GM19239 (cell line): ENCODE data around the gene NT5C.
"Not testable (repeated sequence)": the region's sequence is repeated elsewhere in the genome, so short reads cannot be mapped to it uniquely, and the experiment has no call there.

ENCODE experiments used
- DNase-seq: peaks from one replicate; pipeline ENCODE4 v3.0.0; 2011; ENCODE audit warnings: low spot score; ENCODE audit not compliant: insufficient read length
- FAIRE-seq: peaks from 2 replicates; lab custom pipeline; 2011; peaks lifted over from hg19 to GRCh38; lab: Jason Lieb, UNC

The NT5C gene

DNA sequence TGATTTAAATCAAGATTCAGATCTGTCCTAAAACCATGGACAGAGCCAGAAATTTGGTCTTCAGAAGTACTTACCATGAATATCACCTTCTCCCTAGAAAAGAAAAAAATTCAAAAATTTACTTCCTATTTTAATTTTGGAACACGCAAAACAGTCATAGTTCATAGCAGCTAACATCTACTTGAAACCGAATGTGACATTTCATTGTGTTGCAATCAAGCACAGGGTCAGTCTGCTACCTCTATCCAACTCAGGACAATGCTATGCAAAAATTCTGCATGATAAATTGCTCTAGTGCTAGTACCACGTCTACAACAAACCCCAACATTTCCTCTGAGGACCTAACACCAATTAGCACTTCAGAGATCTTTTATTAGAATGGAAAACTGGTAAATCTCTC lies 15.1 kb upstream of the NT5C start:
- FAIRE-seq: no peak
- no peak for DNase-seq

DNA sequence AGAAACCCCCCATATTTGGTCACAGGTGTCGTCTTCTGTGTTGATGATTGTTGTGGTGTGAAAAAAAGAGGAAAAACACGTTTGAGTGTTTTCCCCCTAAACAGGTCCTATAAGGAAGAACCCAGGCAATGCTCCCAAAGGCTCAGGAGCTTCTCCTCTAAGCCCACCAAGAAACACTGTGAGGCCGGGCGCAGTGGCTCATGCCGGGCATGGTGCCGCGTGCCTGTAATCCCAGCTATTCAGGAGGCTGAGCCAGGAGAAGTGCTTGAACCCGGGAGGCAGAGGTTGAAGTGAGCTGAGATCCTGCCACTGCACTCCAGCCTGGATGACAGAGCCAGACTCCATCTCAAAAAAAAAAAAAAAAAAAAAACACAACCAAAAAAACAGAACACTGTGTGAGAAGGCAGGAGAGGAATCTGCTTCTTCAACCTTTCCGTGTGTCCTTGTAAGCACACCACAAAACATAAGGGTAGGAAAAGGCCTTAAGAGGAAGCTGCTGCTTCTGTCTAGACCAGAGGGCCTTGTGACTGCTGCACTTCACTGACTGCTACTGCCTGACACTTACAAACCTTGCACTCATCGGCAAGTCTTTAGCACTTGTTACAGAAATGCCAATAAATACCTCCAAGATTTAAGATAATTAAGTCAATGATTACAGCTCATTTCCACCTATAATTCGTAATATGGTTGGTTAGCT lies 13.4 kb upstream of the NT5C start:
- DNase-seq: no peak
- no peak for FAIRE-seq

DNA sequence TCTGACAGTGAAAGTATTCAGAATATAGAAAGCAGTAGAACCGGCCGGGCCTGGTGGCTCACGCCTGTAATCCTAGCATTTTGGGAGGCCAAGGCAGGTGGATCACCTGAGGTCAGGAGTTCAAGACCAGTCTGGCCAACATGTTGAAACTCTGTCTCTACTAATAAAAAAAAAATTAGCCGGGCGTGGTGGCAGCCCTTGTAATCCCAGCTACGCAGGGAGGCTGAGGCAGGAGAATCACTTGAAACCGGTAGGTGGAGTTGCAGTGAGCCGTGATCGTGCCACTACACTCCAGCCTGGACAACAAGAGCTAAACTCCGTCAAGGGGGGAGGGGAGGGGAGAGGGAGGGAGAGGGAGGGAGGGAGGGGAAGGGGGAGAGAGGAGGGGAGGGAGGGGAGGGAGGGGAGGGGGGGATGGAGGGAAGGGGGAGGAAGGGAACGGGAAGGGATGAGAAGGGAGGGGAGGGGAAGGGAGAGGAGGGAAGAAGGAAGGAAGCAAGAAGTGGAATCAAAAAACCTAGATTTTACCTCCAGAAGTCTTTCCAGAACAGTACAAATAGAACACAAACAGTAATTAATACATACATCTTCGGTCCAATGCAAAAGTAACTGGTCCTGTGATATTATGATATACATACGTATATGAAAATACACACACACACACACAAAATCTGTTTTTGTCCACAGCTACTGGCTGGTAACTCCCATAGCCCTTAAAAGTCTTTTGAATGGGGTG lies 10.9 kb upstream of the NT5C start:
- no peak for DNase-seq
- no peak for FAIRE-seq

DNA sequence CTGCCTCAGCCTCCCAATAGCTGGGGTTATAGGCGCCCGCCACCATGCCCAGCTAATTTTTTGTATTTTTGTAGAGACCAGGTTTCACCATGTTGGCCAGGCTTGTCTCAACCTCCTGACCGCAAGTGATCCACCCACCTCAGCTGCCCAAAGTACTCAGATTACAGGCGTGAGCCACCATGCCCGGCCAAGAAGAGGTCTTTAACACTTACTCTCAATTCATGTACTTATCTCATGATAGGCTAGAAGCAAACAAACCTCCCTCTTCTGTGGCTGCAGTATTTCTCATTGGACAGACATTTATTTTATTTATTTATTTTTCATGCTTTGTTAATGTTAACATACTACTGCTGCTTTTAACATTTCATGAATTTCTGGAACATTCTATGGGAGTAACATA lies 7.0 kb upstream of the NT5C start:
- DNase-seq: no peak
- FAIRE-seq: no peak

DNA sequence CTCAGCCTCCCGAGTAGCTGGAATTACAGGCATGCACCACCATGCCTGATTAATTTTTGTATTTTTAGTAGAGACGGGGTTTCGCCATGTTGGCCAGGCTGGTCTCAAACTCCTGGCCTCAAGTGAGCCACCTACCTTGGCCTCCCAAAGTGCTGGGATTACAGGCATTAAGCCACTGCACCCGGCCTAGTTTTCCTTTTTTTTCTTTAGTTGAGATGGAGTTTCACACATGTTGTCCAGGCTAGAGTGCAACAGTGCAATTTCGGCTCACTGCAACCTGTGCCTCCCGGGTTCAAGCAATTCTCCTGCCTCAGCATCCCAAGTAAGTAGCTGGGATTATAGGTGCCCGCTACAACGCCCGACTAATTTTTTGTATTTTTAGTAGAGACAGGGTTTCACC lies 6.2 kb upstream of the NT5C start:
- FAIRE-seq, DNase-seq: not testable (repeated sequence)

DNA sequence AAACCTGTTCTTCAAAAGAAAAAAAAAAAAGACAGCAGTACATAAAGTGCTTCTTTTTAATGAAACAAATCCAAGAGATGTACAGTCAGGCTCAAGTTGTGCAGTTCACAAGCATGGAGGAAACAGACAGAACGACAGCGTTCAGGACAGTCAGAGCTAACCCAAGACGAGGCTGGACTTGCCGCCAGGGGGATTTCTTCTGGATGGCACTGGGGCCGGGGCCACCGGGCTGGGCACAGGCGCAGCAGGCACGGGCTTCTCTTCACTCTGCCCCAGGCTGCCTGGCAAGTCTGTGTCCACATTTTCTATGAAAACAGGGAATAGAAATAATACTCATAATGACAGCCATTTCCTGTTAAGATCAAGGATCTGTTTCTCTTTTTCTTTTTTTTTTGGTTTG lies 4.4 kb upstream of the NT5C start:
- no peak for DNase-seq
- FAIRE-seq: no peak

DNA sequence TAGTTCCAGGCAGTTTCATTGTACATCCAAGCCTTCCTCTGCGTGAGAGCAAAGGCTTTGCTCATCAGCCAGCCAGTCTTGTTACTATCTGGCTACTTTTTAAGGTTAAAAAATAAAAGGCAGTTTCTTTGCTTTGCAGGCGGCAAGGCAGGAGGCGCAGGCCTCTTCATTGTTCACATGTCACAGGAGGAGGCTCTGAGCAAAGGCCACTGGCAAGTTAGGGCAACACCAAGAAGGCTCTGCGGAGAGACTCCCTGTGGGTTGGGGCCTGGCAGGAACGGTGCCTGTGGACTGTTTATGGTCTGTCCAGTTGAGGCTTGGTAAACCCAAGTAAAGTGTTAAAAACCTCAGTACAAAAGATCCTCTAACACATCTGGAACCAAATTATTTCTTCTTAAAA lies 3.9 kb upstream of the NT5C start:
- FAIRE-seq: no peak
- no peak for DNase-seq

DNA sequence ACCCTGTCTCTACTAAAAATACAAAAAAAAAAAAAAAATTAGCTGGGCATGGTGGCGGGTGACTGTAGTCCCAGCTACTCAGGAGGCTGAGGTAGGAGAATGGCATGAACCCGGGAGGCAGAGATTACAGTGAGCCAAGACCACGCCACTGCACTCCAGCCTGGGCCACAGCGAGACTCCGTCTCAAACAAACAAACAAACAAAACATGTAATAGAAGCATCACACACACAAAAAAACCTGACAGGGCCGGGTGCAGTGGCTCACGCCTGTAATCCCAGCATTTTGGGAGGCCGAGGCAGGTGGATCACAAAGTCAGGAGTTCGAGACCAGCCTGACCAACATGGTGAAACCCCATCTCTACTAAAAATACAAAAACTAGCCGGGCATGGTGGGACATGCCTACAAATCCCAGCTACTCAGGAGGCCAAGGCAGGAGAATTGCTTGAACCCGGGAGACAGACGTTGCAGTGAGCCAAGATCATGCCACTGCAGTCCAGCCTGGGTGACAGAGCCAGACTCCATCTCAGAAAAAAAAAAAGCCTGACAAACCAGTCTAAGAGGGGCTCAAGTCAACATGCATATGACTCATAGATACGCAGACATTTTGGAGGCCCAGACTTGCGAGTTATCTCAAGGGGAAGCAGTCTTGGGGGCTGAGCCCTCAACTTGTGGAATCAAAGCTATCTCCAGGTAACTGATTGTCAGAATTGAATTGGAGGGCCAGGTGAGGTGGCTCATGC lies 2.2 kb upstream of the NT5C start:
- not testable (repeated sequence) for FAIRE-seq, DNase-seq

DNA sequence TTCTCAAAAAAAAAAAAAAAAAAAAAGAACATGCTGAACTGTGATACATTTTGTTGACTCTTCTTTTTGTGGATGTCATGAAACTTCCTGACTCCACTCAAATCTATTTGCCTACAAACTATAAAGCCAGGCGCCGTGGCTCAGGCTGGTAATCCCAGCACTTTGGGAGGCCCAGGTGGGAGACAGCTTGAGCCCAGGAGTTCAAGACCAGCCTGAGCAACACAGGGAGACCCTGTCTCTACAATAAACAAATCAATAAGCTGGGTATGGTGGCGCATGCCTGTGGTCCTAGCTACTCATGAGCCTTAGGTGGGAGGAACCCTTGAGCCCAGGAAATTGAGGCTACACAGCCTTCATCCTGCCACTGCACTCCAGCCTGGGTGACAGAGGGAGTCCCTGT lies 1.5 kb upstream of the NT5C start:
- DNase-seq (no peak), FAIRE-seq (no peak)

DNA sequence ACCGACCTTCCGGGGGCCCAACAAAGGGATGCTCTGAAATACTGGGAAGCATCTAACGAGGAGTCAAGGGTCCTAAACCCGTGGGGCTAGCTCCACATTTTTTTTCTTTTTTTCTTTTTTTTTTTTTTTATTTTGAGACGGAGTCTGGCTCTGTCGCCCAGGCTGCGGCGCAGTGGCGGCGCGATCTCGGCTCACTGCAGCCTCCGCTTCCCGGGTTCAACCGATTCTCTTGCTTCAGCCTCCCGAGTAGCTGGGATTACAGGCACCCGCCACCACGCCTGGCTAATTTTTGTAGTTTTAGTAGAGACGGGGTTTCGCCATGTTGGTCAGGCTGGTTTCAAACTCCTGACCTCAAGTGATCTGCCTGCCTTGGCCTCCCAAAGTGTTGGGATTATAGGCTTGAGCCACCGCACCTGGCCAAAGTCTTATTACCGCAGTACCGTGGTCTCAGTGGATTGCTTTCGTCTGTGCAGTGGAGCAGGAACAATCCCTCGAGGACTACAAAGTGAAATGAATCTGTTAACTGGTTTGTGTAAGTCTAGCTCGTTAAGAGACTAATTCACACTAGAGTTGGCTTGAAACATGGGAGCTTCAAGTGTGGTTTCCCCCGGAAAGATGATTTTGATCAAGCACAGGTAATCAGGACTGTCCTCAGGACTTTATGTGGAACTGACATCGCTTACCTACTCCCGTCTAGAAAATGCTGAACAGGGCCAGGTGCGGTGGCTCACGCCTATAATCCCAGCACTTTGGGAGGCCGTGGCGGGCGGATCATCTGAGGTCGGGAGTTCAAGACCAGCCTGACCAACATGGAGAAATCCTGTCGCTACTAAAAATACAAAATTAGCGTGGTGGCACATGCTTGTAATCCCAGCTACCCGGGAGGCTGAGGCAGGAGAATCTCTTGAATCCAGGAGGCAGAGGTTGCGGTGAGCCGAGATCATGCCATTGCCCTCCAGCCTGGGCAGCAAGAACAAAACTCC lies 767 bp upstream of the NT5C start:
- DNase-seq, FAIRE-seq: not testable (repeated sequence)

DNA sequence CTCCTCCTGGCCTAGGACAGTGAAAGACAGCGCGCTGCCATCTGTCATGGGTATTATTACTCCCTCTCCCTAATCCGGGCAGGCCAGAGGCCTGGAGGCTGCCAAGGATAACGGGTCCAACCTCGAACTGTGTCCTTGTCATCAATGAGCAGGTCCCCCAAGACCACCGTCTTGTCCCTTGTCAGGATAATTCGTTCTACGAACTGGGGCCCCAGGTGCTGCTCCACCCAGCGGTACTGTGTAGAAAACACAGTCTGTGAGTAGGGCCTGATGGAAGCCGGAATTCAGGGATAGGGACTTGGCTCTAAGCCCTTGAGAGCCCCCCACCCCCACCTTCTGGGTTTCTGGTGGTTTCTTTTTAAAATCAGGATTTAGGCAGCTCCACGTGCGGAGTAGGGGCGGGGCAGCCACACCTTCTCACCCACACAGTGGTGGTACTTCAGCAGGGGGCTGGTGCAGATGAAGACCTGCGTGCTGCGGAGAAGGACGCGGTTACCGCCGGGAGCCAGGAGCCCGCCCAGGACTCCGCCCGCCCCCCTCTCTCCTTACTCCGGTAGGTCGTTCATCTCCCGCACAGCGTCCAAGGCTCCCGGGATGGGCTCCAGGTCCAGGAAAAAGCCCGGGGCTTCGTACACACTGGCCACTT lies 787 bp downstream of the NT5C start:
- no peak for DNase-seq
- no peak for FAIRE-seq

DNA sequence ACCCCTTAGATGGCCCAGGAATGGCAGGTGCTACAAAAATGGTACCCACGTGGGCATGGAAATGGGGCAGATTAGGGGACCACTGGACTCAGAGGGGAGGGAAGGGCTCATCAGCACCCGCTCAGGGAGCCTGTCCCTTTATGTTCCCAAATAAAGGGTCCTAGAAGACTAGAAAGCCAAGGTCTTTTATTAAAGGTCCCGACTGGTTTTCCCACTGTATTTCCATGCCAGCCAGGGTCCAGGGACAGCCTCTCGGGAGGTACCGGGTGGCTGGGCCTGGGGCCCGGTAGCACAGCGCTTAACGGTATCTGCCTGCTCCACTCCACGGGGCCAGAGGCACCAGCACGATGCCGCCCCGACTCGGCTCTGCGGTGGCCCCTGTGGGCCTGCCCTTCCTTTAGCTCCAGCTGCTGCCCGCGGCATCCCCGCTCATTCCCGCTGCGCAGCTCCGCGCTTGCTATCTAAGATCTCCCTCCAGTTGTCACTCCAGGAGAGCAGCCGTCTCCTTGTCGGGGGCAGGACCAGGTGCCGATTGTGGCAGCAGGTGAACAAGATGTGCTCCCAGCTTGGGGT lies 1.4 kb downstream of the NT5C start:
- FAIRE-seq (no peak), DNase-seq (no peak)

DNA sequence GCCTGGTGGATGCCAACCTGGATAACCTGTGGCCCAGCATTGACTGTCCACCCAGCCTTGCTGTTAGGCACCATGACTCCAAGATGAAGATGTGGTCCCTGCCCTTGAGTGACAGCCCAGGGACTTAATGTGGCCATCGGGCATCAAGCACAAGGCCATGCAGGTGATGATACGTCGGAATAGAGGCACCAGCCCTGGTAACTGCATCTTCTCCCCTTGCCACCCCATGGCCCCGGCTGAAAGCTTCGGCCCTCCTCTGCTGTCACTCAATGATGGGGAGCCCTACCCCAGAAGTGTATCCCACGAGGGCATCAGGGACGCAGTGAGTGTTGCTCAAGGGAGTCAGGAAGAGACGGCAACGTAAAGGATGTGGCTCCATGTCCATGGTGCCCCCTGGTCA lies 2.0 kb downstream of the NT5C start:
- DNase-seq (no peak), FAIRE-seq (no peak)

DNA sequence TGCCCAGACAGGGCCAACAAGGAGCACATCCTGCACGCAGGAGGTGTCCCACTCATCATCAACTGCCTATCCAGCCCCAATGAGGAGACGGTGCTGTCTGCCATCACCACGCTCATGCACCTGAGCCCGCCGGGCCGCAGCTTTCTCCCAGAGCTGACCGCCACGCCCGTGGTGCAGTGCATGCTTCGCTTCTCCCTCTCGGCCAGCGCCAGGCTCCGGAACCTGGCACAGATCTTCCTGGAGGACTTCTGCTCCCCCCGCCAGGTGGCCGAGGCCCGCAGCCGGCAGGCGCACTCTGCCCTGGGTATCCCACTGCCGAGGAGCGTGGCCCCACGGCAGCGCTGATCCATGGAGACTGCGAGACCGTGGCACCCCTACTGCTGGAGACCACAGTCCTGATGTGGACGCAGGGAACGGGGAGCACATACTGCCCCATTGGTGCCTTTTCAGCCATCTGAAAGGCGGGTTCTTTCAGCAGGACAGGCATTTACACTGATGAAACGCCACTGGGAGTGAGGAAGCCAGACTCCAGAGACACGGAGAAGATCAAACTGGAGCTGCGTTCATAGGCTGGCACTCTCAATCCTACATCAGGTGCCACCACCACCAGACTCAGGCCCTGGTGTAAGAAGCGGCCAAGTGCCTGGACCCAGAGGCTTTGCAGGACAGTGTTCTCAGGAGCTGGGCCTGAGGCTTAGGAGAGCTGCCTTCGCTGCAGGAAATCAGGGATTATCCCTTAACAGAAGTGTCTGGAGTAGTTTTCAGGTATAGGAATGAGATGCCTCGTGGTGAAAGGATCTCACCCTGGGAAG lies 2.6 kb downstream of the NT5C start:
- no peak for DNase-seq
- no peak for FAIRE-seq

DNA sequence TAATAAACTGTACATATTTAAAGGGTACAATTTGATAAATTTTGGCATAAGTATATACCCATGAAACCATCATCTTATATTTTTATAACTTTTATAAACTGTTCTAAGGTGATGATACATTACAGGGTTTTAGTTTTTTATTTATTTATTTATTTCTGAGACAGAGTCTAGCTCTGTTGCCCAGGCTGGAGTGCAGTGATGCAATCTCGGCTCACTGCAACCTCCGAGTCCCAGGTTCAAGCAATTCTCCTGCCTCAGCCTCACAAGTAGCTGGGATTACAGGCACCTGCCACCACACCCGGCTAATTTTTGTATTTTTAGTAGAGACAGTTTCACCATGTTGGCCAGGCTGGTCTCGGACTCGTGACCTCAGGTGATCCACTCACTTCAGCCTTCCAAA lies 3.6 kb downstream of the NT5C start:
- FAIRE-seq, DNase-seq: not testable (repeated sequence)

DNA sequence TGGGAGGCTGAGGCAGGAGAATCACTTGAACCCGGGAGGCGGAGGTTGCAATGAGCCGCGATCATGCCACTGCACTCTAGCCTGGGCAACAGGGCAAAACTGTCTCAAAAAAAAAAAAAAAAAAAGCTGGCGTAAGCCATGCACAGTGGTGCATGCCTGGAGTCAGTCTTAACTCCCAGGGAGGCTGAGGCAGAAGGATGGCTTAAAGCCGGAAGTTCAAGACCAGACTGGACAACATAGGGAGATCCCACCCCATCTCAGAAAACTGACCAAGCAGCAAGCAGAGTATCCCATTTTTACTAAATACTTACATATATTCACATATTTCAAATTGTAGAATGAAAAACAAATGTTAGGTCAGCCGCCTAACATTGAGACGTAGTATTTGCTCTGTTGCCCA lies 4.6 kb downstream of the NT5C start:
- FAIRE-seq (no peak), DNase-seq (no peak)

DNA sequence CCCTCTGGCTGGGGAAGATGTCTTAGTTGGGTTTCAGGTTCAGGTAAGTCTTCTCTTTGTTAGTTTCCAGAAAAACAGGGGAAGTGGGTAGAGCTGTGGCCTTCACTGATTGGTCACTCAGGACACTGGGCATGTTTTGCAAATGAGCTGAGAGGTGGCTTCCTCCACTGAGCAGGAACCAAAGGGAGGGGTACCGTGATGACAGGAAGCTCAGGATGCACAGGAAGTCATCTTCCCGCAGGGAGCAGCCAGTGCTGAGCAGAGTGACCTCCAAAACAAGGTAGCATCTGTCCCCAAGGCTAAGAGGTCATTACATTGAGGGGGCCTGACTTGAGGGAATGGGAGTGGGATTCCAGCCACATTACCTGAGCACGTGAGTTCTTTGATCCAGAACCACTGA lies 5.6 kb downstream of the NT5C start:
- peak; percentile 49 for FAIRE-seq
- DNase-seq: no peak

DNA sequence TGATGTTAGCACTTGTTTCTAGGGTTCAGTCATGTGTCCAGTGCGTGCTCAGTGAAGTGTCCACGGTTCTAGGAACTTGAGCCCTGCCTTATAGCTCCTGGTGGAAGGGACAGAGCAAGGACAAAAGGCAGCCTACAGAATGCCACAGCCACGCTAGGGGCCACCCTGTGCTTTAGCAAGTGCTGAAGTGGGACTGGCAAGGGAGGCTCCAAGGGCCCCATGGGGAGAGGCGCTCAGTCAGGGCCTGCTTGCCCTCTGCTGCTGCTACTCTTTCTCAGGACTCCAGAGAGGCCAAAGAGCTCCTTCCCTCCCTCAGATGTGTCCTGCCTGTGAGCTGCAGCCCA lies 6.8 kb downstream of the NT5C start:
- DNase-seq (no peak), FAIRE-seq (no peak)
